ENCODE data around the gene OPN3.

Gene OPN3

DNA sequence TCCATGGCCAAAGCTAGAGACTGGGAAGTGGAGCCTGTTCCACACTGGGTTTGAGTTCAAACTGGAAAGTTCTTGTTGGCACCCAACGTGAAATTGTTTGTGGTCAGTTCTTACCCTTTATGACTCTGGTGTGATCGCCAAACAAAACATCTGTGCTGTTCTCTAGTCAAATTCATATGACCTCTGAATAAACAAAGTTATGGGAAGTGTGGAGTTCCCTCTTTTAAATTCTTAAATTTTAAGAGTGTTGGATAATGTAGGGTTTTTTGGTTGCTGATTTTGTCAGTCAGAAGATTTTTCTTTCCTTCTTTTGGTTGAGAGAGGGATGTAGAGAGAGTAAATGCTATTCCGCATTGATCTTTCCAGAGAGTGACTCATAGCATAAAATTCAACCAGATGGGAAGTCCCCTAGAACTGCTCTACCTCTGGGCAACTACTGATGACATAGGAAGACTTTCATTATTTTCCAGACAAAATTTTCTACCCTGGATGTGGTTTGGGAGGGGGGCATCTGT is 36.4 kb downstream of the OPN3 start:
- CTCF ChIA-PET = interaction anchor here (0.6 kb wide), 1 partner anchor 8 kb away, joined by 3 read pairs; no protein-coding TSS in a partner anchor
- POLR2A ChIA-PET = no interaction called here
- Histone ChIP-seq H3K9me3 (ENCODE audit: control insufficient read depth, insufficient read depth, low read depth, low read length) (no peaks in the 10 kb centered on the region), H3K4me1 (ENCODE audit: control insufficient read depth, insufficient read depth, low read length) (no peaks in the 10 kb centered on the region), H3K36me3 (ENCODE audit: control insufficient read depth in 2 of 2, insufficient read depth in 1 of 2, low read length in 2 of 2) (no peaks in the 10 kb centered on the region), H3K27ac (ENCODE audit: extremely low read depth, low read depth, low read length) (no peak overlapping the region), H3K4me3 (ENCODE audit: low read depth, low read length) (no peak overlapping the region)
- TF ChIP-seq ZNF768 (tag by site-specific recombination; IDR thresholded peaks at IDR 0.05) (no peak), ZNF555 (tag by site-specific recombination; conservative IDR thresholded peaks at IDR 0.05) (no peak), MYNN (tag by site-specific recombination; IDR thresholded peaks at IDR 0.05; ENCODE audit: borderline replicate concordance) (no peak), ZNF837 (tag by site-specific recombination; IDR thresholded peaks at IDR 0.05) (no peak), SP2 (tag by site-specific recombination; IDR thresholded peaks at IDR 0.05) (no peak), SP7 (tag by site-specific recombination; IDR thresholded peaks at IDR 0.05) (no peak), ZNF423 (tag by site-specific recombination; IDR thresholded peaks at IDR 0.05) (no peak), ZNF202 (tag by site-specific recombination; IDR thresholded peaks at IDR 0.05; ENCODE audit: borderline replicate concordance) (no peak), ZBTB1 (tag by site-specific recombination; IDR thresholded peaks at IDR 0.05) (no peak), ZNF274 (IDR thresholded peaks at IDR 0.05; ENCODE audit: low read length) (no peak), ZNF274 (tag by site-specific recombination; IDR thresholded peaks at IDR 0.05; ENCODE audit: borderline replicate concordance) (no peak), ZNF624 (tag by site-specific recombination; IDR thresholded peaks at IDR 0.05) (no peak), SALL2 (tag by site-specific recombination; IDR thresholded peaks at IDR 0.05; ENCODE audit: borderline replicate concordance) (no peak), ZNF10 (tag by site-specific recombination; IDR thresholded peaks at IDR 0.05) (no peak), ZSCAN30 (tag by site-specific recombination; IDR thresholded peaks at IDR 0.05) (no peak), KLF10 (tag by site-specific recombination; IDR thresholded peaks at IDR 0.05) (no peak), ZNF433 (tag by site-specific recombination; IDR thresholded peaks at IDR 0.05; ENCODE audit: low read depth) (no peak), ZNF394 (tag by site-specific recombination; IDR thresholded peaks at IDR 0.05; ENCODE audit: borderline replicate concordance) (no peak)
- TF ChIP-seq, protein P1, sequence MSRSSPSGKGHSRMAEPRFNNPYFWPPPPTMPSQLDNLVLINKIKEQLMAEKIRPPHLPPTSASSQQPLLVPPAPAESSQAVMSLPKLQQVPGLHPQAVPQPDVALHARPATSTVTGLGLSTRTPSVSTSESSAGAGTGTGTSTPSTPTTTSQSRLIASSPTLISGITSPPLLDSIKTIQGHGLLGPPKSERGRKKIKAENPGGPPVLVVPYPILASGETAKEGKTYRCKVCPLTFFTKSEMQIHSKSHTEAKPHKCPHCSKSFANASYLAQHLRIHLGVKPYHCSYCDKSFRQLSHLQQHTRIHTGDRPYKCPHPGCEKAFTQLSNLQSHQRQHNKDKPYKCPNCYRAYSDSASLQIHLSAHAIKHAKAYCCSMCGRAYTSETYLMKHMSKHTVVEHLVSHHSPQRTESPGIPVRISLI (tag by site-specific recombination; IDR thresholded peaks at IDR 0.05) = no peak
- TF ChIP-seq, protein P2, sequence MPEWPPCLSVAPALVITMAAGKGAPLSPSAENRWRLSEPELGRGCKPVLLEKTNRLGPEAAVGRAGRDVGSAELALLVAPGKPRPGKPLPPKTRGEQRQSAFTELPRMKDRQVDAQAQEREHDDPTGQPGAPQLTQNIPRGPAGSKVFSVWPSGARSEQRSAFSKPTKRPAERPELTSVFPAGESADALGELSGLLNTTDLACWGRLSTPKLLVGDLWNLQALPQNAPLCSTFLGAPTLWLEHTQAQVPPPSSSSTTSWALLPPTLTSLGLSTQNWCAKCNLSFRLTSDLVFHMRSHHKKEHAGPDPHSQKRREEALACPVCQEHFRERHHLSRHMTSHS (tag by site-specific recombination; IDR thresholded peaks at IDR 0.05) = no peak
- TF ChIP-seq, protein P3, sequence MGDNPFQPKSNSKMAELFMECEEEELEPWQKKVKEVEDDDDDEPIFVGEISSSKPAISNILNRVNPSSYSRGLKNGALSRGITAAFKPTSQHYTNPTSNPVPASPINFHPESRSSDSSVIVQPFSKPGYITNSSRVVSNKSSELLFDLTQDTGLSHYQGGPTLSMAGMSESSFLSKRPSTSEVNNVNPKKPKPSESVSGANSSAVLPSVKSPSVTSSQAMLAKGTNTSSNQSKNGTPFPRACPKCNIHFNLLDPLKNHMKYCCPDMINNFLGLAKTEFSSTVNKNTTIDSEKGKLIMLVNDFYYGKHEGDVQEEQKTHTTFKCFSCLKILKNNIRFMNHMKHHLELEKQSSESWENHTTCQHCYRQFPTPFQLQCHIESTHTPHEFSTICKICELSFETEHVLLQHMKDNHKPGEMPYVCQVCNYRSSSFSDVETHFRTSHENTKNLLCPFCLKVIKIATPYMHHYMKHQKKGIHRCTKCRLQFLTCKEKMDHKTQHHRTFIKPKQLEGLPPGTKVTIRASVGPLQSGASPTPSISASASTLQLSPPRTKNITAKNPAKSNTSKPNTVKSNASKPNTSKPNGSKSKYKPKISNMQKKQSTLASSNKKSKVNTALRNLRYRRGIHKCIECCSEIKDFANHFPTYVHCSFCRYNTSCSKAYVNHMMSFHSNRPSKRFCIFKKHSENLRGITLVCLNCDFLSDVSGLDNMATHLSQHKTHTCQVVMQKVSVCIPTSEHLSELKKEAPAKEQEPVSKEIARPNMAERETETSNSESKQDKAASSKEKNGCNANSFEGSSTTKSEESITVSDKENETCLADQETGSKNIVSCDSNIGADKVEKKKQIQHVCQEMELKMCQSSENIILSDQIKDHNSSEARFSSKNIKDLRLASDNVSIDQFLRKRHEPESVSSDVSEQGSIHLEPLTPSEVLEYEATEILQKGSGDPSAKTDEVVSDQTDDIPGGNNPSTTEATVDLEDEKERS (tag by site-specific recombination; IDR thresholded peaks at IDR 0.05) = no peak

GRCh38 chr1:241600496-241600901 is 39.7 kb downstream of the OPN3 start:
- no peaks in the 10 kb centered on the region for H3K36me3 ChIP-seq (ENCODE audit: control insufficient read depth in 2 of 2, insufficient read depth in 1 of 2, low read length in 2 of 2)
- H3K27ac ChIP-seq (ENCODE audit: extremely low read depth, low read depth, low read length) = no peak overlapping the region
- no peaks in the 10 kb centered on the region for H3K4me1 ChIP-seq (ENCODE audit: control insufficient read depth, insufficient read depth, low read length)
- no peaks in the 10 kb centered on the region for H3K9me3 ChIP-seq (ENCODE audit: control insufficient read depth, insufficient read depth, low read depth, low read length)
- ChIA-PET POLR2A (no interaction called here), CTCF (no interaction called here)
- no peak overlapping the region for H3K4me3 ChIP-seq (ENCODE audit: low read depth, low read length)
- TF ChIP-seq, protein P4, sequence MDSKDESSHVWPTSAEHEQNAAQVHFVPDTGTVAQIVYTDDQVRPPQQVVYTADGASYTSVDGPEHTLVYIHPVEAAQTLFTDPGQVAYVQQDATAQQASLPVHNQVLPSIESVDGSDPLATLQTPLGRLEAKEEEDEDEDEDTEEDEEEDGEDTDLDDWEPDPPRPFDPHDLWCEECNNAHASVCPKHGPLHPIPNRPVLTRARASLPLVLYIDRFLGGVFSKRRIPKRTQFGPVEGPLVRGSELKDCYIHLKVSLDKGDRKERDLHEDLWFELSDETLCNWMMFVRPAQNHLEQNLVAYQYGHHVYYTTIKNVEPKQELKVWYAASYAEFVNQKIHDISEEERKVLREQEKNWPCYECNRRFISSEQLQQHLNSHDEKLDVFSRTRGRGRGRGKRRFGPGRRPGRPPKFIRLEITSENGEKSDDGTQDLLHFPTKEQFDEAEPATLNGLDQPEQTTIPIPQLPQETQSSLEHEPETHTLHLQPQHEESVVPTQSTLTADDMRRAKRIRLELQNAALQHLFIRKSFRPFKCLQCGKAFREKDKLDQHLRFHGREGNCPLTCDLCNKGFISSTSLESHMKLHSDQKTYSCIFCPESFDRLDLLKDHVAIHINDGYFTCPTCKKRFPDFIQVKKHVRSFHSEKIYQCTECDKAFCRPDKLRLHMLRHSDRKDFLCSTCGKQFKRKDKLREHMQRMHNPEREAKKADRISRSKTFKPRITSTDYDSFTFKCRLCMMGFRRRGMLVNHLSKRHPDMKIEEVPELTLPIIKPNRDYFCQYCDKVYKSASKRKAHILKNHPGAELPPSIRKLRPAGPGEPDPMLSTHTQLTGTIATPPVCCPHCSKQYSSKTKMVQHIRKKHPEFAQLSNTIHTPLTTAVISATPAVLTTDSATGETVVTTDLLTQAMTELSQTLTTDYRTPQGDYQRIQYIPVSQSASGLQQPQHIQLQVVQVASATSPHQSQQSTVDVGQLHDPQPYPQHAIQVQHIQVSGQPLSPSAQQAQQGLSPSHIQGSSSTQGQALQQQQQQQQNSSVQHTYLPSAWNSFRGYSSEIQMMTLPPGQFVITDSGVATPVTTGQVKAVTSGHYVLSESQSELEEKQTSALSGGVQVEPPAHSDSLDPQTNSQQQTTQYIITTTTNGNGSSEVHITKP (tag by site-specific recombination; IDR thresholded peaks at IDR 0.05) = no peak
- no peak for TF ChIP-seq GFI1B (tag by site-specific recombination; IDR thresholded peaks at IDR 0.05)
- no peak for TF ChIP-seq ZNF600 (tag by site-specific recombination; IDR thresholded peaks at IDR 0.05)
- TF ChIP-seq ZNF555 (tag by site-specific recombination; conservative IDR thresholded peaks at IDR 0.05) = no peak
- TF ChIP-seq IKZF3 (tag by site-specific recombination; IDR thresholded peaks at IDR 0.05) = no peak

Data from HEK293 (cell line).